NCI-H2171 (cell line): ENCODE data around the gene RFTN1.
A peak's percentile ranks its signal among the peaks of the same experiment; 100 is the strongest.

Experiments
- DNase-seq: peaks from one replicate; lab custom pipeline; 2025; lab: John Stamatoyannopoulos, UW

RFTN1 gene

GRCh38 chr3:16304061-16305010, 209.2 kb downstream of the RFTN1 start:
- DNase-seq, result no peak

- no peak for DNase-seq
Observed at GRCh38 chr3:16303037-16303575, 210.4 kb downstream of the RFTN1 start.

- no peak for DNase-seq
Observed at GRCh38 chr3:16302082-16302631, 211.3 kb downstream of the RFTN1 start.

- no peak for DNase-seq
Observed at GRCh38 chr3:16301507-16301906, 212.0 kb downstream of the RFTN1 start.

- DNase-seq, result no peak
Observed at GRCh38 chr3:16300881-16301359, 212.6 kb downstream of the RFTN1 start.

GRCh38 chr3:16300307-16300706, 213.2 kb downstream of the RFTN1 start:
- no peak for DNase-seq

GRCh38 chr3:16299746-16300145, 213.8 kb downstream of the RFTN1 start:
- no peak for DNase-seq

GRCh38 chr3:16298891-16299290, 214.6 kb downstream of the RFTN1 start:
- no peak for DNase-seq

GRCh38 chr3:16297997-16298885, 215.3 kb downstream of the RFTN1 start:
- no peak for DNase-seq

GRCh38 chr3:16295298-16295890, 218.1 kb downstream of the RFTN1 start:
- no peak for DNase-seq

GRCh38 chr3:16294844-16295243, 218.7 kb downstream of the RFTN1 start:
- no peak for DNase-seq

- no peak for DNase-seq
Observed at GRCh38 chr3:16290827-16291196, 222.7 kb downstream of the RFTN1 start.

- peak; percentile 11 for DNase-seq
Observed at GRCh38 chr3:16290007-16290826, 223.3 kb downstream of the RFTN1 start.

GRCh38 chr3:16289144-16289889, 224.2 kb downstream of the RFTN1 start:
- DNase-seq, result no peak

GRCh38 chr3:16288664-16289063, 224.8 kb downstream of the RFTN1 start:
- no peak for DNase-seq

GRCh38 chr3:16286751-16287543, 226.6 kb downstream of the RFTN1 start:
- DNase-seq, result no peak

GRCh38 chr3:16286161-16286560, 227.3 kb downstream of the RFTN1 start:
- DNase-seq, result no peak

GRCh38 chr3:16284633-16285032, 228.9 kb downstream of the RFTN1 start:
- no peak for DNase-seq

- DNase-seq, result no peak
Observed at GRCh38 chr3:16280671-16281070, 232.8 kb downstream of the RFTN1 start.
